Measurements from ENCODE around the gene ADPGK.

- TF ChIP-seq CTCF (conservative IDR thresholded peaks at IDR 0.05 in 1 of 2, IDR thresholded peaks at IDR 0.05 in 1 of 2; ENCODE audit: extremely low read depth in 1 of 2, insufficient read depth in 1 of 2, low read depth in 1 of 2, low read length in 2 of 2) (no peak), EZH2 (IDR thresholded peaks at IDR 0.05; ENCODE audit: borderline replicate concordance, low read length) (no peak)
Measured at GRCh38 chr15:72790302-72790910, 6.8 kb upstream of the ADPGK start.

Measured in mammary epithelial cell (primary cell).